OCI-LY1 (cell line): ENCODE results near the gene PRLH.

Experiments used
- H2AFZ ChIP-seq: fragments of 200-600 bp; sonication (generic), shearing (Covaris generic); 2 replicates; pipeline ENCODE4 v1.6.0; 2014; ENCODE audit warnings: antibody characterized with exemption, mild to moderate bottlenecking, low read length
- H3F3A ChIP-seq: fragments of 200-600 bp; sonication (generic), shearing (Covaris generic); 2 replicates; pipeline ENCODE4 v1.6.0; 2014; ENCODE audit warnings: mild to moderate bottlenecking, antibody characterized with exemption, low read length, moderate library complexity; ENCODE audit not compliant: insufficient read depth
- H3K27ac ChIP-seq: fragments of 200-600 bp; sonication (generic); 2 replicates; pipeline ENCODE4 v1.5.1; 2014; ENCODE audit warnings: low read length, mixed run types, mild to moderate bottlenecking, low read depth; ENCODE audit not compliant: poor library complexity, severe bottlenecking
- H3K27me3 ChIP-seq: fragments of 200-600 bp; sonication (generic); 2 replicates; pipeline ENCODE4 v1.6.0; 2014; ENCODE audit warnings: antibody characterized with exemption, mild to moderate bottlenecking, low read length, moderate library complexity; ENCODE audit not compliant: insufficient read depth
- H3K36me3 ChIP-seq: fragments of 200-600 bp; sonication (generic); 2 replicates; pipeline ENCODE4 v1.6.1; 2014; ENCODE audit warnings: mild to moderate bottlenecking, antibody characterized with exemption, low read length, moderate library complexity, mixed read lengths; ENCODE audit not compliant: insufficient read depth
- H3K4me1 ChIP-seq: fragments of 200-600 bp; sonication (generic); 2 replicates; pipeline ENCODE4 v1.5.1; 2014; ENCODE audit warnings: mild to moderate bottlenecking, low read length, moderate library complexity; ENCODE audit not compliant: insufficient read depth, severe bottlenecking
- H3K4me2 ChIP-seq: fragments of 200-600 bp; sonication (generic), shearing (Covaris generic); 2 replicates; pipeline ENCODE4 v1.6.1; 2014; ENCODE audit warnings: low read length
- H3K4me3 ChIP-seq: fragments of 200-600 bp; sonication (generic); 2 replicates; pipeline ENCODE4 v1.5.1; 2014; ENCODE audit warnings: low read length, low read depth, mild to moderate bottlenecking, mixed read lengths; ENCODE audit not compliant: poor library complexity, severe bottlenecking
- H3K79me2 ChIP-seq: fragments of 200-600 bp; shearing (Covaris generic); 2 replicates; pipeline ENCODE4 v1.6.1; 2016; ENCODE audit warnings: mixed run types, low read length, mixed read lengths; ENCODE audit not compliant: insufficient read depth
- H3K9ac ChIP-seq: fragments of 200-600 bp; sonication (generic), shearing (Covaris generic); 2 replicates; pipeline ENCODE4 v1.6.1; 2014; ENCODE audit warnings: mild to moderate bottlenecking, low read length, mixed read lengths
- H3K9me2 ChIP-seq: fragments of 200-600 bp; sonication (generic), shearing (Covaris generic); 2 replicates; pipeline ENCODE4 v1.6.1; 2014; ENCODE audit warnings: low read depth, mild to moderate bottlenecking, low read length, mixed read lengths
- H3K9me3 ChIP-seq: fragments of 200-600 bp; shearing (Covaris generic); 2 replicates; pipeline ENCODE4 v1.6.1; 2014; ENCODE audit warnings: low read length, mixed read lengths
- H4K20me1 ChIP-seq: fragments of 200-600 bp; sonication (generic), shearing (Covaris generic); 2 replicates; pipeline ENCODE4 v1.6.0; 2016; ENCODE audit warnings: mild to moderate bottlenecking, low read length; ENCODE audit not compliant: insufficient read depth
- EZH2 ChIP-seq: fragments of 200-600 bp; sonication (generic), shearing (Covaris generic); IDR thresholded peaks from 2 replicates; pipeline ENCODE4 v1.8.0; 2017; ENCODE audit warnings: borderline replicate concordance, mixed run types, mild to moderate bottlenecking, antibody characterized with exemption, low read length, moderate library complexity, mixed read lengths
- TF ChIP-seq, protein P1 (sequence below): fragments of 200-600 bp; sonication (generic), shearing (Covaris generic); IDR thresholded peaks from 2 replicates; pipeline ENCODE4 v1.5.1; 2017; ENCODE audit warnings: mild to moderate bottlenecking, antibody characterized with exemption, low read length, moderate library complexity, mixed read lengths

PRLH gene

DNA sequence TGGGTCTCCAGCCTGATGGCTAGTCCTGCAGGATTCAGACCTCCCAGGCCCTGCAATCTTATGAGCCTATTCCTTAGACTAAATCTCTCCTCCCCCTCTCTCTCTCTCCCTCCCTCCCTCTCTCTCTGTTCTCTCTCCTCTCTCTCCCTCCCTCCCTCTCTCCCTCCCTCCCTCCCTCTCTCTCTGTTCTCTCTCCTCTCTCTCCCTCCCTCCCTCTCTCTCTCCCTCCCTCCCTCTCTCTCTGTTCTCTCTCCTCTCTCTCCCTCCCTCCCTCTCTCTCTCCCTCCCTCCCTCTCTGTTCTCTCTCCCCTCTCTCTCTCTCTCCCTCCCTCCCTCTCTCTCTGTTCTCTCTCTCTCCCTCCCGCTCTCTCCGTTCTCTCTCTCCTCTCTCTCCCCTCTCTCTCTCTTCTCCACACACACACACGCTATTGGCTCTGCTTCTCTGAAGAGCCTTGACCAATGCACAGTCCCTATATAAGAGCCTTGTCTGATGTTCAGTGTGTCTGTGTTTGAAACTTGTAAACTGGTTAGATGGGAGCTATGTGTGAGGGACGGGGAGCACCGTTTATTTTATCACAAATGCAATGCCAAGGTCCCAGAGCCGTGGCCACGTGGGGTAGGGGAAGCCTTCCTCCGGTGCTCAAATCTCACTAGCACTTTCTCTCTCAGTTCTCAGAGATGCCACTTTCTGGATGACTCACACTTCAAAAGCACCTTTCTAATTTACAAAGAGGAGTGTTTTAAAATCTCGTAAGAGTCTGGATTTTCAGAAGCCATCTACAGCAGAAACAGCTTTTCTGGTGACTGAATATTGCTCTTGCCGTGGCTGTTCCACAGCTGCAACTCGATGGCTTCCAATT is 9.4 kb upstream of the PRLH start:
- H4K20me1 ChIP-seq: no peaks in the 10 kb centered on the region
- H3K9me2 ChIP-seq: no peaks in the 10 kb centered on the region
- no peak overlapping the region for H3K27ac ChIP-seq
- H3K4me2 ChIP-seq: no peak overlapping the region
- no peaks in the 10 kb centered on the region for H3K36me3 ChIP-seq
- H3K9ac ChIP-seq: no peak overlapping the region
- H3F3A ChIP-seq: no peaks in the 10 kb centered on the region
- H2AFZ ChIP-seq: no peak overlapping the region
- H3K4me3 ChIP-seq: no peak overlapping the region
- no peaks in the 10 kb centered on the region for H3K79me2 ChIP-seq
- H3K4me1 ChIP-seq: no peaks in the 10 kb centered on the region
- peaks cover 4% of the 10 kb centered on the region; the same call in 1 of the 2 replicates for H3K27me3 ChIP-seq
- no peak for TF ChIP-seq EZH2
- TF ChIP-seq, protein P1, sequence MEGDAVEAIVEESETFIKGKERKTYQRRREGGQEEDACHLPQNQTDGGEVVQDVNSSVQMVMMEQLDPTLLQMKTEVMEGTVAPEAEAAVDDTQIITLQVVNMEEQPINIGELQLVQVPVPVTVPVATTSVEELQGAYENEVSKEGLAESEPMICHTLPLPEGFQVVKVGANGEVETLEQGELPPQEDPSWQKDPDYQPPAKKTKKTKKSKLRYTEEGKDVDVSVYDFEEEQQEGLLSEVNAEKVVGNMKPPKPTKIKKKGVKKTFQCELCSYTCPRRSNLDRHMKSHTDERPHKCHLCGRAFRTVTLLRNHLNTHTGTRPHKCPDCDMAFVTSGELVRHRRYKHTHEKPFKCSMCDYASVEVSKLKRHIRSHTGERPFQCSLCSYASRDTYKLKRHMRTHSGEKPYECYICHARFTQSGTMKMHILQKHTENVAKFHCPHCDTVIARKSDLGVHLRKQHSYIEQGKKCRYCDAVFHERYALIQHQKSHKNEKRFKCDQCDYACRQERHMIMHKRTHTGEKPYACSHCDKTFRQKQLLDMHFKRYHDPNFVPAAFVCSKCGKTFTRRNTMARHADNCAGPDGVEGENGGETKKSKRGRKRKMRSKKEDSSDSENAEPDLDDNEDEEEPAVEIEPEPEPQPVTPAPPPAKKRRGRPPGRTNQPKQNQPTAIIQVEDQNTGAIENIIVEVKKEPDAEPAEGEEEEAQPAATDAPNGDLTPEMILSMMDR: no peak
- 0 out of 2 replicates have a peak, but pooled peaks cover 5% of the 10 kb centered on the region for H3K9me3 ChIP-seq

DNA sequence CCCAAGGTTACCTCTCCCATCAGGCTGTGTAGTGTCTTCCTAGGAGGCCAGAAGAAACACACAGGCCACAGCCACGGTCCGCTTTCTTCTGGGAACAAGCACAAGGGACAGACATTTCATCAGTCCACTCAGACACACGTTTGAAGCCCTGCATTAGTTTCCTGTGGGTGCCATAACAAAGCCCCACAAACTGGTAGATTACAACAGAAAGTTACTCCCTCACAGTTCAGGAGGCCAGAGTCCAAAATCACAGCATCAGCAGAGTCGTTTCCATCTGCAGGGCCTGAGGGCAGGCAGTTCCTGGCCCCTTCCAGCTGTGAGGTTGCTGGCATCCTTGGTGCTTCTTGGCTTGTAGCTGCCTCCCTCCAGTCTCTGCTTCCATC is 8.8 kb upstream of the PRLH start:
- Histone ChIP-seq H3K36me3 (no peaks in the 10 kb centered on the region), H3K9me3 (0 out of 2 replicates have a peak, but pooled peaks cover 5% of the 10 kb centered on the region), H3K4me1 (no peaks in the 10 kb centered on the region), H4K20me1 (no peaks in the 10 kb centered on the region), H3K4me2 (no peak overlapping the region), H3K27me3 (peaks cover 4% of the 10 kb centered on the region; the same call in 1 of the 2 replicates), H2AFZ (no peak overlapping the region), H3F3A (no peaks in the 10 kb centered on the region), H3K79me2 (no peaks in the 10 kb centered on the region), H3K27ac (no peak overlapping the region), H3K9me2 (no peaks in the 10 kb centered on the region), H3K4me3 (no peak overlapping the region), H3K9ac (no peak overlapping the region)
- TF ChIP-seq, protein P1: no peak
- no peak for TF ChIP-seq EZH2

DNA sequence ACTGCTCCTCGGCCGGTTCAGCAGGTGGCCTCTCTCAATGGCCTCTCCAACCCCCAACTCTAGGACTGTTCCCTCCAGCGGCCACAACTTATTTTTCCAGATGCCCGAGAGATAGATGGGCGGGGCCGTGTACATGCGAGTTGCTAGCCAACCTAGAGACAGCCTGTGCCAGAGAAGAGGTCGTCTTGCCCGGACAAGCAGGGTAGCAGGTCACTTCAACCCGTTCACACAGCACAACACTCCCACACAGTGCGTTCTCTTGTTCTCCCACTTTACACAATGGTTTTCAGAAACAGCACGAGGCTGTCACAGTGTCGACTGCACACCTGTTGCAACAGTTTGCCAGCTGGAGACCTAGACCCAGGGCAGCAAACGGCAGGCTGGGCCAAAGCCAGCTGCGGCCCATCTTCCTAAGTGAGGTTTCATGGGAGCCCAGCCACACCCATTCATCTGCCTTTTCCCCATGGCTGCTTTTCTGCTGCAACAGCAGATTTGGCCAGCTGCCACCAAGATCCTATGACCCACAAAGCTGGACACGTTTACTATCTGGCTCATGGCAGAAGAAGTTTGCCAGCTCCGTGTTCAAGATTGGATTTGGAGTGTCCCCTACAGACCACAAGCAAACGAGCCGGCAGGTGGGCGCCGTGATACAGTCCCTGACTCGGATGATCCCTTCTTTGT is 7.3 kb upstream of the PRLH start:
- Histone ChIP-seq H3K27ac (no peak overlapping the region), H3K4me2 (no peak overlapping the region), H4K20me1 (no peaks in the 10 kb centered on the region), H2AFZ (no peak overlapping the region), H3K9ac (no peak overlapping the region), H3K9me2 (no peaks in the 10 kb centered on the region), H3K9me3 (0 out of 2 replicates have a peak, but pooled peaks cover 5% of the 10 kb centered on the region), H3K27me3 (peaks cover 4% of the 10 kb centered on the region; the same call in 1 of the 2 replicates), H3K79me2 (no peaks in the 10 kb centered on the region), H3K36me3 (no peaks in the 10 kb centered on the region), H3F3A (no peaks in the 10 kb centered on the region), H3K4me1 (no peaks in the 10 kb centered on the region), H3K4me3 (no peak overlapping the region)
- TF ChIP-seq EZH2: no peak
- TF ChIP-seq, protein P1: no peak
